Stimulated activated CD4-positive, alpha-beta T cell treated with anti-CD3 and anti-CD28 coated beads, Interleukin-1b, Interleukin-23, amount 100 ng/mL, for 1 hour (primary cell): ENCODE data around the gene CCDC186.
A peak's percentile ranks its signal among the peaks of the same experiment; 100 is the strongest.

ENCODE experiments used
- DNase-seq, 2 donors: peaks; one replicate each; pipeline ENCODE4 v3.0.0-alpha.2; 2020; ENCODE audit warnings: low read depth in 2 of 2

CCDC186 gene

DNA sequence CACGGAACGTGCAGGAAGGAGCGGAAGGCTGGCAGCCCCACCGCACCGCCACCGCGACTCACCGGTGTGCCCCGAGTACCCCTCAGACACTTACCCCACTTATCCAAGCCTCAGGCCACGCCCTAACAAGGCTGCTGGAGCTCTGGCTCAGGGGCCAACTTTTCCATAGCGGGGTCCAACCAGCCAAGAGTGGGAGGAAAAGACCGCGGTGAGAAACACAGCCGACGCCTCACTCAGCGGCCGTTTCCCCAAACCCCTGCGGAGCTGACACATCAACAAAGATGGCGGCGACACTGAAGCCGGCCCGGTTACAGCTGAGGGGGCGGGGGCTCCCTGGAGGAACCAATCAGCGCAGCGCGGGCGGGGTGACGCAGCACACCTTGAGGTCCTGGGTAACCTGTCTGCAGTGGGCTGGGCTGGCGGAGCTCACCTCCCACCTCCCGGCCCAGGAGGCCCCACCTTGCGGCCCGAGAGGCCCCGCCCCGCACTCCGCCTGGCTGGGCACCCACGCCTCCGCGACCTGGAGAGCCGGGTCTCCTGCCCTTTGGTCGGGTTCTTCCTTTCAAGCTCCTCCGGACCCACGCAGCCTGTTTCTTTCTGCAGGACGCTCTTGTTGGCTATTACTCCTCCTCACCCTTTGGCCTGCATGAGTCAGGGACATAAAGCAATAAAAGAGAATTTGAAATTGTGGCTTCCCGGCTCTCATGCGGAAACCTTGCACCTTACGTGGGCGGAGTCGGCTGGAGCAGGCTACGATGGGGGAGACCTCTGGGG lies at the start of gene CCDC186:
Gene CCDC186, minus strand, starts transcription at position 283 of the 774 bp plus-strand sequence. CDS start 10,935 bp downstream, outside the sequence.
- DNase-seq: peak; percentile 90 to 94

DNA sequence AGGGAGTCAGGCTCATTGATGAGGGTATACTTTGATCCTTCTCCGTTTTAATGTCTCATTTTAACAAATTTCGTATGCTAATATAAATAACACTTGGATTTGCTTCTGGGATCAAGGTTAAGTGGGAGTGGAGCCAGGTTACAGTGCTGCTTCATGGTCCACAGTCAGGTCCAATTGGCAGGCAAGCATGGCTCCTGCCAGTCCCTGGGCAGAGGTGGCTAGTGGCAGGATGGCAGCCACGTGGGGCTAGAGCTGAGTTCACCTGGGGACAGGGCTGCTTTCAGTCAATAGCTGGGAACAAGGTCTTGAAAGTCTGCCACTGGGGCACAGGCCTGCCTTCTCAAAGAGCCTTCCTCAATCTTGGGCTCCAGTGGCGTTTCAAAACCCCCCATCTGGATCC lies 49.1 kb upstream of the CCDC186 start:
- no peak for DNase-seq

DNA sequence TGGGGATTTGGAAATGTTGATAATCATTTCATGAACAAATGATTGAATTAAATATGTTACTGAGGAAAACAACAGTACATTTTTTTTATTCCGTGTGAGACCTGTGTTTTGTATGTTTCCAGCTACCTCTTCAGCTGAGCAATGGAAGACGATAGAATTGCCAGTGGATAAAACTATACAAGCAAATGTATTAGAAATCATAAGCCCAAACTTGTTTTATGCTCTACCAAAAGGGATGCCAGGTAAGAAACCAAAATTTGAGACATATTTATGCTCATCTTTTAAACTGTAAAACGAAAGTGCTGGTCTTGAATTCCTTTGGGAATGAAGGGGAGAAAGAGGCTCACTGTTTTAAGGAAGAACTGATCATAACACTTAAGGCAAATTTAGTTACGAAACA lies 47.2 kb upstream of the CCDC186 start:
- no peak for DNase-seq

DNA sequence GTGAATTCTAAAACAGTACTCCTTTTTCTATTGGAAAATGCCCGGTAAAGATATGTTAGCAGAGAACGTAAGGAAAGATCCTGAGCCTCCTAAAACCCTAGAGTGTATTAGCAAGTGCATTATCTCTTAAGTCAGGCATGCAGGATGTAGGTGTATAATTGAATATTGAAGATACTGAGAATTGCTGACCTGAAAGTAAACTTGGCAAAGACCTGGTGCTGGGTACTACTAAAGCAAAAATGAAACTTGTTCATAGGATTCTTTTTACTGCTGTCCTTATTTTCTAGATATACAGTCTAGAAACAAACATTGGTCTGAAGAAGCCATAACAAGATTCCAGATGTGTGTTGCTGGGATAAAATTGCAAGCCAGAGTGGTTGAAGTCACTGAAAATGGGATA lies 46.3 kb upstream of the CCDC186 start:
- DNase-seq: no peak

- DNase-seq: no peak
These were observed 41.0 kb upstream of the CCDC186 start for GRCh38 chr10:114215033-114215432.

GRCh38 chr10:114212153-114212552 lies 38.1 kb upstream of the CCDC186 start:
- no peak for DNase-seq

- DNase-seq: no peak
These were observed 34.3 kb upstream of the CCDC186 start for GRCh38 chr10:114208351-114208750.

DNA sequence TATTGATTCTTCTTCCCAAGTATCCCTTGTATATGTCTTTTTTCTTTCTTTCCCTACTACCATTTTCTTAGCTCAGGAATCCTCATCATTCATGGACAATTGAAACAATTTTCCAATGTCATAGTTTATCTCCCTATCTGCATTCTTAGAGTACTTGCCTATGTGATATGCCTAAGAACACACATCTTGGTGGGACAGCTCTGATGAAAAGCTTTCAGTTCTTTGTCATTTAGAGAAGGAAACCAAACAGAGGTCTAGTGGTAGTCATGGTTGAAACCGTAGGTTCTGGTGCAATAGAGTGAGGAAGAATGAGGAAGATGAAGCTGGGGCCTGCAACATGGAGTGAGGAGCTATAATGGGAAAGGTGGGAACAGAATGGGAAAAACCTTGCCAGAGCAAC lies 33.3 kb upstream of the CCDC186 start:
- no peak for DNase-seq

DNA sequence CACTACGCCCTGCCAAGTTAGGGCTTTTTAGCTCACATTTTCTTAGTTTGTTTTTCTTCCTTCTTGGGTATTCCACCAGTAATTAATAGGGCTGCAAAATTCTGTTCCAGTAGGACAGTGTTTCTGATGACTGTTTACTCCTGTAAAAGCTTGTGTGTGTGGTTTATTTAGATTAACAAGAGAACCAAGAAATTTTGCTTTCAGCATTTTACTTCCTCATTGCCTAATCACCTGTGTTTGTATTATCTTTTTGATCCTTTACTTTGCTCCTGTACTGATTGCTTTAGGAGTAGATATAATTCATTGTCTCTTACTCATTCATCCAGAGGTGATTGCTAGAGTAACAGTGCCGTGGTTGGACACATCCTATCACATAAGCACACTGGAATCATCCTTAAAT lies 32.9 kb upstream of the CCDC186 start:
- no peak for DNase-seq

GRCh38 chr10:114202812-114203211 lies 28.8 kb upstream of the CCDC186 start:
- no peak for DNase-seq

- DNase-seq: no peak
These were observed 25.2 kb upstream of the CCDC186 start for GRCh38 chr10:114199239-114199638.

DNA sequence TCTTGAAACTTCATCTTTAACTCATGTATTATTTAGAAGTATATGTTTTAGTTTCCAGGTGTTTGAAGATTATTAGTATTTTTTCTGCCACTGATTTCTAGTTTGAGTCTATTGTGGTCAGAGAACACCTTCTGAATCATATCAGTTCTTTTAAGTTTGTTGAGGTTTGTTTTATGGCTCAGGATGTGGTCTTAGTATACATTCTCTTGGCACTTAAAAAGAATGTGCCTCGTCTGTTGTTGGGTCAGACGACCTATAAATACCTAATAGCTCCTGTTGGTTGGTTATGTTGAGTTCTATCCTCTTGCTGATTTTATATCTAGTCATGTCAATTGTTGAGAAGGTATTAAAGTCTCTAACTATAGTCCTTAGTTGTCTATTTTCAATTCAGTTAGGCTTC lies 21.1 kb upstream of the CCDC186 start:
- no peak for DNase-seq

DNA sequence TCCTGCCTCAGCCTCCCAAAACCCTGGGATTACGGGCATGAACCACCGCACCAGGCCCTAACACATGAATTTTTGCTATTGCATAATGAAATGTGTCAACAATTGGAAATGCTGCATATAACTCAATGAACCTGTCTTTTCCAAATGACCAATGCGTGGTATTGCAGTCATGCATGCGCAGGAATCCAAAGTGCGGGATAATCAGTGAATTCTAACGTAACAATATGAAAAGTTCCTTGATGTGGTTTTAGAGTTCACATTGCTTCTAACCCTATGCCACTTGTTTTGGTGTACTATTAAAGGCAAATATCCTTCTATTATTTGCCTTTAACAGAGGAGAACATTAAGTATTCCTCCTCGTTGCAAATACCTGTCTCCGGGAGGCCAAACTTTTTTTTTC lies 15.7 kb upstream of the CCDC186 start:
- DNase-seq: no peak

GRCh38 chr10:114188900-114189299 lies 14.9 kb upstream of the CCDC186 start:
- no peak for DNase-seq

DNA sequence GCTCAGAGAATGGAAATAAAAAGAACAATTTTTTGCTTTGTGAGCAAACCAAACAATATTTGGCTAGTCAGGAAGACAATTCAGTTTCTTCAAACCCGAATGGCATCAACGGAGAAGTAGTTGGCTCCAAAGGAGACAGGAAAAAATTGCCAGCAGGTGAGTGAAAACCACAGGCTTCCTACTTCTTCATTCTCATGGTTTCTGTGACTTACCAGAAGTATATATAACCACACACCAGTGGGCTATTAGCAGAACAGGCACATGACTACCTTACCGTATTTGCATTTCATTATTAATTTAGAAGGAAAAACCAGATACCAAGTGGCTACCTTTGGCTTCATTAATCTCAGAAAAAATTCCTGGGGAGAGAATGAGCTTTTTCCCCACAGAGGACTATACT lies 14.0 kb upstream of the CCDC186 start:
- DNase-seq: no peak

DNA sequence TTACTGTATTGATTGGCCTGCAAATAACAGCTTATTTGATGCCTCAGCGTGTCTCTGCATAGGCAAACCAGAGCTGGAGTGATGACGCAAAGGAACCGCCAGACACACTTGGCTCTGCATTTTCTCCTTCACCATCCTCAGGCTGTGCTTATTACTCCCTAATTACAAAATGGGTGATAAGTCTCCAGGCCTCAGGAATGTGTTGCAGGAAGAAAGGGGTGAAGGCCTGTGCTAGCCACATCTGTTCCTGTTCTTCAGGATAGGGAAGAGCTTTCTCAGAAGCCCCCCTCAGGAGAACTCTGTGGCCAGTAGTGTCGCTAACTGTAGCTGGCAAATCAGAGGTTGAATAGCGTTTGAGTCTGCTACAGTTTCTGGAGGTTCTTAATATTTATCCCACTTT lies 10.3 kb upstream of the CCDC186 start:
- DNase-seq: no peak

DNA sequence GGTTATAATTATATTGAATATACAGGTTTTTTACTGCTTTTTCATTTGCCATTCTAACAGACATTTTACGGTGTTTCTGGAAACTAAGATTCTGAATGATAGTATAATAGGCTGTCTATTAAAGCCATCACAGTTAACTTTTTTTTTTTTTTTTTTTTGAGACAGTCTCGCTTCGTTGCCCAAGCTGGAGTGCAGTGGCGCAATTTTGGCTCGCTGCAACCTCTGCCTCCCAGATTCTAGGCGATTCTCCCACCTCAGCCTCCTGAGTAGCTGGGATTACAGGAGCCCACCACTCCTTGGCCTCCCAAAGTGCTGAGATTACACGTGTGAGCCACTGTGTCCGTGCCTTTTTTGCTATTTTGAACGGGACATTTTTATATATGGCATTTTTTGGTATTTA lies 9.6 kb upstream of the CCDC186 start:
- DNase-seq: no peak

- DNase-seq: no peak
These were observed 8.0 kb upstream of the CCDC186 start for GRCh38 chr10:114181971-114182370.

- no peak for DNase-seq
These were observed 6.9 kb upstream of the CCDC186 start for GRCh38 chr10:114180937-114181336.

GRCh38 chr10:114179747-114180146 lies 5.7 kb upstream of the CCDC186 start:
- DNase-seq: no peak

GRCh38 chr10:114179148-114179547 lies 5.1 kb upstream of the CCDC186 start, which contains the start of gene TDRD1:
Gene TDRD1, plus strand, starts transcription at chr10:114179353. Its CDS starts 8,479 bp downstream, at chr10:114187832.
- no peak for DNase-seq

DNA sequence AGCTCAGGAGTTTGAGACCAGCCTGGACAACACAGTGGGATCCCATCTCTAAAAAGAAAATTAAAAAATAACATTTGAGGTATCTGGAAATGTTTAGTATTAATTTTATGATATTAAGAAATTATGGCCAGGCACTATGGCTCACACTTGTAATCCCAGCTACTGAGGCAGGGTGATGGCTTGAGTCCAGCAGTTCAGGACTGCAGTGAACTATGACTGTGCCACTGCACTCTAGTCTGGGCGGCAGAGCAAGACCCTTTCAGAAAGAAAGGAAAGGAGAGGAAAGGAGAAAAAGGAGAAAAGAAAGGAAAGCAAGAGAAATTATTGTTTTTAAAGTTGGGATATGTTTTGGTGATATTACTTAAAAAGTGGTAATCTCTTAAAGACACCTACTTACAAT lies 2.5 kb upstream of the CCDC186 start:
- DNase-seq: no peak

DNA sequence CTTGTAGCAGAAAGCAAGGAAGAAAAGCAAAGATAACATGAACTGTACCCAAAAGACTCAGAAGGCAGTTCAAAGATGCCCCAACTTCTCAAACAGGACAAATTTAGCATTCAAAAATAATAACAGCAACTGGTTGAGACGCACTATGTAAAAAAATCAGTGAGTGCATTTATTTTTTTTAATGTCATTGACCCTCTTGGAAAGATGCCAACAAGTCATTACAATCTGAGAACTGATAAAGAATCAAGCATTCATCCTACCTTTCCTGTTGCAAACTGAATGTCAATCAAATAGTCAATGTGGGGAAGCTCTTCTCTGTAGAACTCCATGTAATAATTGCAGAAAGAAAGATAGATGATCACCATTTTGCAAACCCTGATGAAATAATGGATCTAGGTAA lies 1.7 kb upstream of the CCDC186 start:
- DNase-seq: no peak

- no peak for DNase-seq
These were observed 739 bp upstream of the CCDC186 start for GRCh38 chr10:114174695-114175188.
